CD4-positive, alpha-beta T cell treated with Interleukin-15 for 1 hour (primary cell): Measurements from ENCODE around the gene TRIM40.

Source experiments
- DNase-seq: peaks from one replicate; pipeline ENCODE4 v3.0.0-alpha.2; 2020

Gene TRIM40

DNA sequence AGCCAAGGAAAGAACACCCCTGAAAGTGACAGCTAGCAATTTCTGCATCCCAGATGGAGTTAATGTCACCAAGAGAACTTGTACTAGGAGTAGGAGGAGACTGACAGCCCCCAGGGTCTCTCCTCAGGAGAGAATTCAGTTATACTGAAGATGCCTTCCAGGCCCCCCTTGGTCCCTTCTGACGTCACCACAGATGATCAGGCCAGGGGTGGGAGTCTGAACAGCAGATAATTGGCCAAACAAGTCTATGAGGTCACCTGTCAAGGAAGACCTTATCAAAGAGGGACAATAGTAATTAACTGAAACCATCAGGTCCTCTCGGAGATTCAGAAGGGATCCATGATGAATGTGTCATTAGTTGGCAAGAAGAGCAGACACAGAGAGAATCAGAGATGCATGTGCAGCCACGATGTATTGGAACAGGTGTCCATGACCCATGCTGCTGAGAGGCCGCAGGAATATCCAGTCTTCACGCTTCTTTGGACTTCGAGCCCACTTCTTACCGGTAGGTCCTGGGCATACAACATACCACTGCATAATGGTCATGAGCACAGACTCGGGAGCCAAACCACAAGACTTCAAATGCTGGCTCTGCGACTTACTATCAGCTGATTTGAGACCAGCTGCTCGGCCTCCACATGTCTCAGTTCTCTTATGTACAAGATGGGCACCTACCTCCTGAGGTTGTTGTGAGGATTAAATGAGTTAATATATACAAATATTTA, 14.9 kb downstream of the TRIM40 start:
- DNase-seq, result no peak

DNA sequence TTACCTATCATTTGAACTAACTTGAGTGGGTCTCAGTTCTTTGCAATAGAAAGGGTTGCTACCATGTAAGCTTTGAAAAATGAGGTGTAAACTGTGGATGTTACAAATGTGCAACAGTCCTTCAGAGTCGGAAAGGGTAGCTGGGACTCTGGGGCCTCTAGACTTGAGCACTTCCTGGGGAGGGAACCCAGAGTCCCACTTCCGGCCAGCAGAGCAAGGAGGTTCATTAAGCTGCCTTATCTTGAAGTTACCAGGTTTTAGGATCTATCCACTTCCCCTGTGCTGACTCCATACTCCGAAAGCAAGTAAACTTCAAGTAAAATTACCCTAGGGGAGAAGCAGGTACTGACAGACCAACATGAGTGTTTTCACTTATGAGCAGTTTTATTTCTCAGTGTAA, 15.6 kb downstream of the TRIM40 start:
- DNase-seq, result no peak

DNA sequence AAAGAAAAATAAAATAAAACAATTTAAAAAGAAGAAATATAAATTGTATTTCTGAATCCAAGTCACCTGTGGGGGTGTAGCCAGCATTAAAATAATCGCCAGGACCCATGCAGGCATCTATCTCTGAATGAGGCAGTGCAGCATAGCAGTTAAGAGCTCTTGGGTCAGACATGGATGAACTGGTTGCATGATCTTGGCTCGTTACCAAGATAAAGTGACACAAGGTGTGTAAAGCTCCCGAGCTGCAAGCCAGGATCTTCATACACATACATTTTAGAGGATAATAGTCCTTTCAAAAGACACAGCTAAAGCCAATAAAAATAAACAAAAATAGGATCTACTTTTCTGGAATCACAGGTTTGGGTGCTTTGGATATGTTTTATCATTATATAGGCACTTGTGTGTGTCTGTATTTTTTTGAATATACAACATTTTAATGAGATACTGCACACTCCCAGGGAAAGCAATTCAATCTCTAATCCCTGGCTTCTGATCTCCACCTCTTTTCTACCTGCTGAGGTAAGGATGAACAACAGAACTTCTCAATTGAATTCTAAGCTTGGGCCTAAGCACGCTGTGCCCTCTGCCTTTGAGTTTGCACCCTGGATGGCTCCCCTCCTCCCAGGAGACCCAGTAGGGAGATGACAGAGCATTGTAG, 16.2 kb downstream of the TRIM40 start:
- no peak for DNase-seq

DNA sequence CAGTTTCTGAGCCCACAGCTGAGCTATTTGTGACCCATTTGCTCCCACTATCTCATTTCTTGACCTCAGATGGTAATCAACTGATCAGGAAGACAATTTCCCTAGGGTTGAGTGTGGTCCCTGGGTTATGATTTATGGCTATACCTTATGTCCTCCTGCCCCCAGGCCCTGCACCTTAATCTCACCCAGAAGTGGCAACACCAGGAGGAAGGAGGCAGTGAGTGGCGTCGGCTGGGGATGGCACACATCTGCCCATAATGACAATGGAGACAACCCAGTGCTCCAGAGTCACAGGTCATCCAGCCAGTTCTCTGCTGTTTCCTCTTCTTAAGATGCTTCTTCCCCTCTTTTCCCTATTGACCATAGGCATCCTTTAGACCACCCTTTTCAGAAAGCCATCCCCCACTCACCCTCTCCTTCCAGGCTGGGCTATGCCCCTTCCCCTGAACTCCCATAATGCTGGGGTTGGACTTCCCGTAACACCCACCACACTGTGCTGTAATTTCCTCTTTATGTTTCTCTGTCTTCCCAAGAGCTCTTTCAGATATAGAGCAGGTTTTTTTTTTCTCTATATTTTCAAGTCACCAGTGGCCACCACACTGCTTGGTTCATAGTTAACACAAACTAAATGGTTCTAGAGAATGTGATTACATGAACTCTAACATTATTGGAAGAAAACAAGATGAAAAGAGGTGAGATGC, 17.1 kb downstream of the TRIM40 start:
- no peak for DNase-seq

GRCh38 chr6:30154061-30154460, 18.1 kb downstream of the TRIM40 start:
- no peak for DNase-seq

GRCh38 chr6:30154709-30155519, 19.0 kb downstream of the TRIM40 start:
- no peak for DNase-seq

DNA sequence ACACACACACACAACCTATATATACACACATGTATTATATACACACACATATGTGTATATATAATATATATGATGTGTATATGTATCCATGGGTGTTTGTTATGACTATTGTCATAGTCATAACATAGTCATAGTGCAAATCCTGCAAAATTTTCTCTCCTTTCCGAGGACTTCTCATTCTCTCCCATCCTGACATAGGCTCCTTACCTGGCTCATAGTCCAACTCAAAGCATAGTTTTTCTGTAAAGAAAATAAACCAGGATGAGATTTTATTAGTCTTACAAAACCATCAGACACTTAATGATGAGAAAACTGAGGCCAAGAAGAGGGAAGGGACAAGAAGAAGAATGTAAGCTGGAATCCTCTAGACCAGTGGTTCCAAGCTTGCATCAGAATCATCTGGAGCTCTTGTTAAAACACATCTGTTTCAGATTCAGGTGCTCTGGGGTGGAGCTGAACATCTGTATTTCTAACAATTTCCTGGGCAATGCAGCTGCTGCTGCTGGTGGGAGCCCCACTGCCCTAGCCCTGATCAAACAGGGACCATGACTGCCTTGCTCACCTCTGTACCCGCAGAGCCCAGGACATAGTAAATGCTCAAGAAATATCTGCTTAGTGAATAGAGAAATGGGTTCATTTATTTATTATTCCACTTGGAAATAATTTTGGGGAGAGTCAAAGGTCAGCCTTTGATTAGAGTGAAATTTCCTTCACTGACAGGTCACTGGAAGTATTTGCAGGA, 19.8 kb downstream of the TRIM40 start:
- no peak for DNase-seq

- DNase-seq, result no peak
Measured at GRCh38 chr6:30156262-30156599, 20.3 kb downstream of the TRIM40 start.

GRCh38 chr6:30156774-30157173, 20.8 kb downstream of the TRIM40 start:
- DNase-seq, result no peak

DNA sequence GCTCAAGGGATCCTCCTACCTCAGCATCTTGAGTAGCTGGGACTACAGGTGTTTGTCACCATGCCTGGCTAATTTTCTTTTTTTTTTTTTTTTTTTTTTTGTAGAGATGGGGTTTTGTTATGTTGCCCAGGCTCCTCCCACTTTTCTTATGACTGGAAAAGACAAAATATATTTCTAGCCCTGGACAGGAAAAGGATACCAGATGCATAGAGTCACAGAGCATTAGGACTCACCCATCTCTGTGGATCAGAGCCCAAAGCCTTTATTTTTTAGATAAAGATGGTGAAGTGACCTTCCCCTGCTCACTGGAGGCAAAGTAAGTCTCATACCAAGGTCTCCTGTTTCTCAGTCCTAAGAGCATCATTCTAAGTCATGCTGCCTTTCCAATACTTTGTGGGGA, 21.6 kb downstream of the TRIM40 start:
- DNase-seq, result no peak

DNA sequence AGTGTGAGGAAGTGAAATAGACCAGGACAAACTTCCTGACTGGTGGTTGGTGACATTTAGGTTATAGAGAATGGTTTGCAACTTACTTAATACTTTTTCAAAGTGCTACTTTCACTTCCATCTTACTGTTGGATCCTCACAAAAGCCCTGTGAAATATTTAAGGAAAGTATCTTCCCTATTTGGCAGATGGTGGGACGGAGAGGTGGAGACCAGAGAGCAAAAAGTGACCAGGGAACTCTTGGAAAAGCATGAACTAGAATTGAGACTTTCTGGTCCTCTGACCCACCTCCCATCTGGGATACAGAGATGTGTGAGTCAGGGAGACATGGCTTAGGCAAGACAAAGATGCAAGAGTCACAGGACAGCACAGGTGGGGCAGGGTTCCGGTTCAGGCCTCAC, 22.1 kb downstream of the TRIM40 start:
- no peak for DNase-seq

- no peak for DNase-seq
Measured at GRCh38 chr6:30158475-30159040, 22.6 kb downstream of the TRIM40 start.

GRCh38 chr6:30160008-30160784, 24.3 kb downstream of the TRIM40 start:
- no peak for DNase-seq

- no peak for DNase-seq
Measured at GRCh38 chr6:30160785-30161531, 25.0 kb downstream of the TRIM40 start, which contains the start of gene TRIM10. Gene TRIM10, minus strand, starts transcription at chr6:30161211. Its CDS starts 353 bp downstream, at chr6:30160858.

GRCh38 chr6:30162265-30163089, 26.5 kb downstream of the TRIM40 start:
- DNase-seq, result no peak

- no peak for DNase-seq
Measured at GRCh38 chr6:30163090-30163917, 27.4 kb downstream of the TRIM40 start, which contains the start of gene TRIM15. Gene TRIM15, plus strand, starts transcription at chr6:30163546. Its CDS starts 139 bp downstream, at chr6:30163685.

DNA sequence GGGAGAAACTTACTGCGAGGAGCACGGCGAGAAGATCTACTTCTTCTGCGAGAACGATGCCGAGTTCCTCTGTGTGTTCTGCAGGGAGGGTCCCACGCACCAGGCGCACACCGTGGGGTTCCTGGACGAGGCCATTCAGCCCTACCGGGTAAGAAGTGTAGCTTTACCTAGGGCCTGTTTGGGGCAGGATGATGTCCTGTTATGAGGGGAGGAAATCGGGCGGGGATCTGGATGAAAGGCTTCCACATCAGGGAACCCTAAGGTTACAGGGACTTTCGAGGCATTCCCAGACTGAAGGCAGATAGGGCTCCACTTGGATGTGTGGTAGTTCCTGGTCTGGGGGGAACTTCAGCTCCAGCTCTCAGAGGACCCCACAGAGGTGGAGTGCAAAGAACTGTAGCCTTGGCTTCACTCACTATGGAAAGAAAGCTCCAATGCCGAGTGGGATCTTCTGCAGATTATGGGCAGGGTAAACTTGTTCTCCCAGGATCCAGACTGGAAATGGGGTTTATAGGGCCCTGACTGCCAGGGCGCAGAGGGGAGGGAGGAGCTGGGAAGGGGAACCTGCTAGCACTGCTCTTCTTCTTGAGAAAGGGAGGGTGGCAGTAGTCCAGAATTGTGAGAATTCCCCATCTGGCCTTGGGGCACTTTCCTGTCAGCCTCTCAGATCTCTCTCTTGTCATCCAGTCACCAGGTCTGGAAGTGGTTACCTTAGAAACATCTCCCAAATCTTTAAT, 28.1 kb downstream of the TRIM40 start:
- no peak for DNase-seq

- DNase-seq, result no peak
Measured at GRCh38 chr6:30164714-30165113, 28.8 kb downstream of the TRIM40 start.
